Measurements from ENCODE around the gene ABHD14A. TPM values are rescaled to one million over a fixed set of nuclear protein-coding genes. Genes with fewer than 3 reads are reported as not detected.

Gene ABHD14A
- total and polyA plus RNA-seq, 2 of the 4 experiments (the other 2 are of a cell fraction) = 3.4 to 10.0 TPM

GRCh38 chr3:52023101-52023770, 48.4 kb downstream of the ABHD14A start:
- no peaks in the 10 kb centered on the region for H3K36me3 ChIP-seq (ENCODE audit: control insufficient read depth, insufficient read depth, low read length)
- ATAC-seq (ENCODE audit: low read depth) = no peak
- H3K27ac ChIP-seq (ENCODE audit: insufficient read depth, low read length) = no peak overlapping the region
- no peak overlapping the region for H3K4ac ChIP-seq (ENCODE audit: low read depth, low read length)
- no peaks in the 10 kb centered on the region for H3K27me3 ChIP-seq (ENCODE audit: control insufficient read depth, insufficient read depth, low read length)
- no peak overlapping the region; a peak in 1 of 4 replicates for H4K8ac ChIP-seq (ENCODE audit: low read depth in 2 of 2, low read length in 2 of 2)
- no peak overlapping the region for H4K91ac ChIP-seq (ENCODE audit: insufficient read depth, low read depth, low read length)
- no peaks in the 10 kb centered on the region for H4K20me1 ChIP-seq (ENCODE audit: insufficient read depth, low read length)
- no peaks in the 10 kb centered on the region for H3K9me3 ChIP-seq (ENCODE audit: control insufficient read depth, insufficient read depth, low read length)
- no peak overlapping the region for H3K14ac ChIP-seq (replicated peaks; ENCODE audit: low read depth, low read length)
- WGBS, 2 experiments (ENCODE audit: extremely low coverage in 2 of 2, insufficient read length in 1 of 2) = 100% methylated on average over 1 of the region's 3 CpGs; no CpG with 5 or more reads in 1 of the 2 experiments
- no peak for DNase-seq
- ChIA-PET POLR2A (ENCODE audit: unreplicated experiment) (no interaction called here), CTCF (interaction anchor here (1.0 kb wide), 1 partner anchor 30 kb away, joined by 3 read pairs; no protein-coding TSS in a partner anchor)
- no peak overlapping the region for H2BK5ac ChIP-seq (ENCODE audit: low read depth, low read length, poor library complexity, severe bottlenecking)
- dilution Hi-C loops (cut with HindIII; ENCODE audit: low sequenced_read_pairs, unreplicated experiment) = no loop called here
- H3K18ac ChIP-seq (ENCODE audit: low read depth, low read length) = no peak overlapping the region
- H3K79me1 ChIP-seq (ENCODE audit: low read depth in 1 of 2, low read length in 2 of 2) = no peaks in the 10 kb centered on the region
- 0 out of 2 replicates have a peak, but pooled peaks cover 14% of the 10 kb centered on the region for H3K9me1 ChIP-seq (ENCODE audit: insufficient read depth, low read length)
- peak overlapping the region; percentile 70 for H2AK5ac ChIP-seq (ENCODE audit: low read depth, low read length)
- H3K4me2 ChIP-seq (ENCODE audit: low read depth, low read length) = no peak overlapping the region
- no peak overlapping the region for H3K9ac ChIP-seq (ENCODE audit: low read depth, low read length)
- no peak overlapping the region for H2AK9ac ChIP-seq (replicated peaks; ENCODE audit: low read depth, low read length, poor library complexity)
- H4K5ac ChIP-seq (ENCODE audit: low read depth, low read length) = no peak overlapping the region
- H3K56ac ChIP-seq (ENCODE audit: extremely low read depth, insufficient read depth, low read length) = no peak overlapping the region
- 0 out of 3 replicates have a peak overlapping the region, but pooled peaks have one; percentile 43 for H2BK15ac ChIP-seq (ENCODE audit: low read depth, low read length)
- intact Hi-C loops (cut with micrococcal nuclease) = no loop called here
- H3K23ac ChIP-seq (ENCODE audit: low read depth, low read length) = no peak overlapping the region
- peaks cover 10% of the 10 kb centered on the region for H3K4me1 ChIP-seq (ENCODE audit: control insufficient read depth, insufficient read depth, low read length)
- H2AFZ ChIP-seq (replicated peaks; ENCODE audit: low read length, poor library complexity) = no peak overlapping the region
- H2BK120ac ChIP-seq (ENCODE audit: low read depth, low read length) = no peak overlapping the region
- H3K4me3 ChIP-seq (ENCODE audit: insufficient read depth, low read depth, low read length) = no peak overlapping the region
- in situ Hi-C loops (cut with MboI; ENCODE audit: low sequenced_read_pairs) = no loop called here
- H2BK20ac ChIP-seq (ENCODE audit: low read depth, low read length) = no peak overlapping the region
- BruUV-seq (replicated peaks) = no TSS peak
- TF ChIP-seq CEBPB (IDR thresholded peaks at IDR 0.05; ENCODE audit: low read depth, low read length) = no peak
- TF ChIP-seq RAD21 (IDR thresholded peaks at IDR 0.05; ENCODE audit: low read length) = no peak
- no peak for TF ChIP-seq CHD1 (IDR thresholded peaks at IDR 0.05; ENCODE audit: low read depth, low read length)
- TF ChIP-seq CTCF (conservative IDR thresholded peaks at IDR 0.05; ENCODE audit: low read depth, low read length) = no peak
- TF ChIP-seq BHLHE40 (IDR thresholded peaks at IDR 0.05; ENCODE audit: low read depth, low read length) = no peak
- no peak for TF ChIP-seq USF2 (IDR thresholded peaks at IDR 0.05; ENCODE audit: low read depth, low read length)
- TF ChIP-seq RCOR1 (IDR thresholded peaks at IDR 0.05; ENCODE audit: insufficient replicate concordance, low read length) = no peak
- TF ChIP-seq ELK1 (IDR thresholded peaks at IDR 0.05; ENCODE audit: borderline replicate concordance, low read depth, low read length) = no peak
- TF ChIP-seq MAFK (IDR thresholded peaks at IDR 0.05; ENCODE audit: low read depth, low read length) = no peak
- no peak for TF ChIP-seq NFE2L2 (IDR thresholded peaks at IDR 0.05; ENCODE audit: low read depth, low read length)
- no peak for TF ChIP-seq RFX5 (IDR thresholded peaks at IDR 0.05; ENCODE audit: low read depth, low read length)
- no peak for TF ChIP-seq MAZ (IDR thresholded peaks at IDR 0.05; ENCODE audit: borderline replicate concordance, low read depth, low read length)
- TF ChIP-seq POLR2A (IDR thresholded peaks at IDR 0.05; ENCODE audit: low read depth, low read length) = no peak
- no peak for TF ChIP-seq SMC3 (IDR thresholded peaks at IDR 0.05; ENCODE audit: low read depth, low read length)
